ENCODE results near the gene POLR2M. TPM values are rescaled to one million over a fixed set of nuclear protein-coding genes. Genes with fewer than 3 reads are reported as not detected.

Gene POLR2M
- total RNA-seq, 2 donors from 2014 or later = 14.5 to 22.6 TPM

GRCh38 chr15:57680021-57680420 lies 26.5 kb upstream of the POLR2M start:
- peaks cover 10% of the 10 kb centered on the region for H3K4me1 ChIP-seq
- no peak overlapping the region for H3K27ac ChIP-seq
- H3K36me3 ChIP-seq (replicated peaks in 1 of 2; ENCODE audit: insufficient read depth in 1 of 2, low read depth in 2 of 2) = no peaks in the 10 kb centered on the region
- no peaks in the 10 kb centered on the region for H3K9me3 ChIP-seq
- H3K4me3 ChIP-seq = no peak overlapping the region
- ATAC-seq (no peak), DNase-seq (no peak)
- 89 to 95% methylated on average over 1 of the region's 1 CpG for WGBS, 2 donors
- intact Hi-C loops (cut with DNase I) = no loop called here
- H3K27me3 ChIP-seq = no peaks in the 10 kb centered on the region
- TF ChIP-seq POLR2A (IDR thresholded peaks at IDR 0.05) (no peak), CTCF (IDR thresholded peaks at IDR 0.05) (no peak)

- Histone ChIP-seq H3K36me3 (replicated peaks in 1 of 2; ENCODE audit: insufficient read depth in 1 of 2, low read depth in 2 of 2) (no peaks in the 10 kb centered on the region), H3K4me1 (peaks cover 18% of the 10 kb centered on the region), H3K27ac (peak overlapping the region in 2 of 4 donors; percentile 7 to 28), H3K9me3 (no peaks in the 10 kb centered on the region), H3K4me3 (no peak overlapping the region), H3K27me3 (no peaks in the 10 kb centered on the region)
- DNase-seq (no peak), ATAC-seq (no peak)
- no peak for TF ChIP-seq POLR2A (IDR thresholded peaks at IDR 0.05)
- TF ChIP-seq CTCF (IDR thresholded peaks at IDR 0.05) = no peak
- 87 to 88% methylated on average over 1 of the region's 1 CpG for WGBS, 2 donors
- intact Hi-C loops (cut with DNase I) = no loop called here
Measured at GRCh38 chr15:57681011-57681410, 25.5 kb upstream of the POLR2M start.

GRCh38 chr15:57683481-57683880 lies 23.0 kb upstream of the POLR2M start:
- peaks cover 25% of the 10 kb centered on the region for H3K4me1 ChIP-seq
- no peaks in the 10 kb centered on the region for H3K36me3 ChIP-seq (replicated peaks in 1 of 2; ENCODE audit: insufficient read depth in 1 of 2, low read depth in 2 of 2)
- no peak for TF ChIP-seq CTCF (IDR thresholded peaks at IDR 0.05)
- TF ChIP-seq POLR2A (IDR thresholded peaks at IDR 0.05) = no peak
- no peak overlapping the region for H3K4me3 ChIP-seq
- 90 to 96% methylated on average over 1 of the region's 1 CpG for WGBS, 2 donors
- DNase-seq = no peak
- ATAC-seq = no peak
- H3K27me3 ChIP-seq = no peaks in the 10 kb centered on the region
- intact Hi-C loops (cut with DNase I) = no loop called here
- H3K27ac ChIP-seq = no peak overlapping the region
- H3K9me3 ChIP-seq = no peaks in the 10 kb centered on the region

- WGBS, 2 donors = 48 to 54% methylated on average over 8 of the region's 8 CpGs
- Histone ChIP-seq H3K27me3 (no peaks in the 10 kb centered on the region), H3K4me3 (no peak overlapping the region), H3K27ac (peak overlapping the region in 2 of 4 donors; percentile 17 to 28), H3K9me3 (no peaks in the 10 kb centered on the region), H3K4me1 (peaks cover 25% of the 10 kb centered on the region), H3K36me3 (replicated peaks in 1 of 2; ENCODE audit: insufficient read depth in 1 of 2, low read depth in 2 of 2) (no peaks in the 10 kb centered on the region)
- DNase-seq = peak in 3 of 4 donors; percentile 45 to 64 (median 54)
- ATAC-seq = no peak
- intact Hi-C loops (cut with DNase I) = no loop called here
- TF ChIP-seq CTCF (IDR thresholded peaks at IDR 0.05) (no peak), POLR2A (IDR thresholded peaks at IDR 0.05) (no peak)
Measured at GRCh38 chr15:57684491-57685151, 21.9 kb upstream of the POLR2M start.
